Adrenal gland (tissue), 12 donors: ENCODE data around the gene CCDC185. TPM values are rescaled to one million over a fixed set of nuclear protein-coding genes. Genes with fewer than 3 reads are reported as not detected.

Experiments used
- DNase-seq, 7 donors: peaks; one replicate each; pipeline ENCODE4 v3.0.0-alpha.2; 2019 to 2020
- H3K27ac ChIP-seq, 5 donors: fragments of 200-600 bp; sonication (generic) in 4 of 5; 1 replicate in 3 of 5; 2 replicates in 2 of 5; pipeline versions ENCODE4 v1.5.1 to v1.8.0; 2016 to 2020; ENCODE audit warnings: mild to moderate bottlenecking in 1 of 5
- H3K27me3 ChIP-seq: fragments of 200-600 bp; 2 replicates; pipeline ENCODE4 v1.8.0; 2021
- H3K36me3 ChIP-seq, 2 donors: fragments of 200-600 bp; replicated peaks in 1 of 2; 1 replicate in 1 of 2; 2 replicates in 1 of 2; pipeline versions ENCODE4 v1.5.1 to v1.8.0; 2018 to 2022
- H3K4me1 ChIP-seq, 2 donors: fragments of 200-600 bp; replicated peaks in 1 of 2; 1 replicate in 1 of 2; 2 replicates in 1 of 2; pipeline versions ENCODE4 v1.5.1 to v1.8.0; 2018 to 2021
- H3K4me3 ChIP-seq, 4 donors: fragments of 200-600 bp; sonication (generic) in 3 of 4; one replicate each; pipeline ENCODE4 v1.5.1; 2016 to 2018
- H3K9me3 ChIP-seq, 3 donors: fragments of 200-600 bp; sonication (generic) in 1 of 3; replicated peaks in 1 of 3; 1 replicate in 2 of 3; 2 replicates in 1 of 3; pipeline versions ENCODE4 v1.5.1 to v1.8.0; 2016 to 2021
- POLR2A ChIP-seq, 2 donors: fragments of 450-650 bp; IDR thresholded peaks; one replicate each; pipeline ENCODE4 v1.6.1; 2017; ENCODE audit warnings: antibody characterized with exemption in 2 of 2, mild to moderate bottlenecking in 2 of 2, moderate library complexity in 1 of 2
- whole genome bisulfite sequencing, 4 donors: extraction: QIAGEN DNeasy Blood & Tissue Kit in 2 of 4; methylation state at CpG; one replicate each; pipeline versions ENCODE4 v1.1.5 to v1.1.7; 2013 to 2017; 5-methylcytosine and 5-hydroxymethylcytosine counted together
- intact Hi-C, 2 donors: fragments of 100-400 bp; cut with DNase I; formaldehyde crosslinking; loops; one replicate each; pipeline versions ENCODE4 v1.14.1 to v1.15.0; 2022 to 2023
- polyA plus RNA-seq, 3 donors: library from polyadenylated mRNA; stranded (reverse); fragments of 200-250 nt in 2 of 3; fragments of 350-450 nt in 1 of 3; fragmentation: Illumina TruSeq in 1 of 3; extraction: RNeasy Lipid Tissue Mini Kit (QIAGEN cat#74804) in 1 of 3; gene quantifications; one replicate each; pipeline ENCODE4 v1.2.3, GENCODE V29; 2013 to 2014
- total RNA-seq, 9 donors: library from RNA; depleted of rRNA in 4 of 9; stranded (reverse); fragments of >200 nt in 4 of 9; fragments of 120-200 nt in 1 of 9; fragmentation: NEBNext Ultra II Directional in 1 of 9; extraction: Animal tissue kit (Norgen Biotek cat#: 25700) in 1 of 9; gene quantifications; one replicate each; pipeline versions ENCODE4 v1.1.0 to v1.2.4, GENCODE V29; 2013 to 2023
- TF ChIP-seq, protein P1 (sequence below), 6 experiments: fragments of 450-650 bp in 4 of 6; fragments of 200-600 bp in 2 of 6; sonication (generic) in 1 of 6; IDR thresholded peaks; 1 replicate in 5 of 6; 2 replicates in 1 of 6; pipeline versions ENCODE4 v1.5.1 to v1.8.0; 2016 to 2021; ENCODE audit warnings: antibody characterized with exemption in 6 of 6, mild to moderate bottlenecking in 2 of 6, moderate library complexity in 1 of 6
- donor health status: healthy with polysubstance abuse.
- donor health status: Bipolar disorder and iron deficiency.
- donor health status: DM: yes; HTN: yes; CAD: no.
- donor health status: DM: no; HTN: no; CAD: no.
- donor health status: DM: no; HTN: no; CAD: no.
- donor health status: DM: yes; HTN: yes; CAD: no.

The CCDC185 gene
- total and polyA plus RNA-seq, 12 donors, result not detected

- DNase-seq, result no peak
- H3K27ac ChIP-seq, result no peak overlapping the region
- no peak for TF ChIP-seq POLR2A (IDR thresholded peaks at IDR 0.05)
- TF ChIP-seq, protein P1, sequence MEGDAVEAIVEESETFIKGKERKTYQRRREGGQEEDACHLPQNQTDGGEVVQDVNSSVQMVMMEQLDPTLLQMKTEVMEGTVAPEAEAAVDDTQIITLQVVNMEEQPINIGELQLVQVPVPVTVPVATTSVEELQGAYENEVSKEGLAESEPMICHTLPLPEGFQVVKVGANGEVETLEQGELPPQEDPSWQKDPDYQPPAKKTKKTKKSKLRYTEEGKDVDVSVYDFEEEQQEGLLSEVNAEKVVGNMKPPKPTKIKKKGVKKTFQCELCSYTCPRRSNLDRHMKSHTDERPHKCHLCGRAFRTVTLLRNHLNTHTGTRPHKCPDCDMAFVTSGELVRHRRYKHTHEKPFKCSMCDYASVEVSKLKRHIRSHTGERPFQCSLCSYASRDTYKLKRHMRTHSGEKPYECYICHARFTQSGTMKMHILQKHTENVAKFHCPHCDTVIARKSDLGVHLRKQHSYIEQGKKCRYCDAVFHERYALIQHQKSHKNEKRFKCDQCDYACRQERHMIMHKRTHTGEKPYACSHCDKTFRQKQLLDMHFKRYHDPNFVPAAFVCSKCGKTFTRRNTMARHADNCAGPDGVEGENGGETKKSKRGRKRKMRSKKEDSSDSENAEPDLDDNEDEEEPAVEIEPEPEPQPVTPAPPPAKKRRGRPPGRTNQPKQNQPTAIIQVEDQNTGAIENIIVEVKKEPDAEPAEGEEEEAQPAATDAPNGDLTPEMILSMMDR (IDR thresholded peaks at IDR 0.05), result no peak
- peaks cover 0 to 13% of the 10 kb centered on the region in 2 donors for H3K4me1 ChIP-seq
- intact Hi-C loops, result no loop called here
- H3K9me3 ChIP-seq, result no peaks in the 10 kb centered on the region
- H3K36me3 ChIP-seq, result no peaks in the 10 kb centered on the region
- WGBS, 4 donors, result 85 to 97% (median 91%) methylated on average over 1 of the region's 1 CpG
- no peak overlapping the region for H3K4me3 ChIP-seq
- no peaks in the 10 kb centered on the region for H3K27me3 ChIP-seq
Measured at GRCh38 chr1:223426936-223427335, 33.7 kb downstream of the CCDC185 start.

DNA sequence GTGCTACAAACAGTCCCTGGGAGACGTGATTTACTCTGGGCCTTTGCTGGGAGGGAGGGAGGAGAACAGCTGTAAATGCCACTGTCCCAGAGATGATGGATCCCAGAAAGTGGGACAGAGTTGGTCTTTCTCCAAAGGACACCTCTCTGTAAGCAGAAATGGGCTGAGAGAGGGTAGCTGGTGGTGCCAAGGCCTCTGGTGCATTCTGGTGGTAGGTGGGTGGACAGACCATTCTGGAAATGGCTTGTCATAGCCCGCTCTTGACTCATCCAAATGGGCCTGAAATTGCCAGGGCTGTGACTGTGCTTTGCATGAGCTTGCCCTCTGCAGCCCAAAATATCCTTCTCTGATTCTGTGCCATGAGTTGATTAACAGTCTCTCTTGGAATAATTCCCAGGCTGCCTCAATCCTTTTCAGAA is 36.1 kb downstream of the CCDC185 start:
- peak overlapping the region in 3 of 5 donors; percentile 47 to 82 (median 67) for H3K27ac ChIP-seq
- intact Hi-C loops, result no loop called here
- TF ChIP-seq, protein P1 (IDR thresholded peaks at IDR 0.05), result no peak
- no peak for TF ChIP-seq POLR2A (IDR thresholded peaks at IDR 0.05)
- WGBS, 4 donors, result 34 to 55% (median 44%) methylated on average over 2 of the region's 2 CpGs
- H3K4me1 ChIP-seq, result peaks cover 0 to 13% of the 10 kb centered on the region in 2 donors
- H3K4me3 ChIP-seq, result no peak overlapping the region
- H3K9me3 ChIP-seq, result no peaks in the 10 kb centered on the region
- DNase-seq, result peak; percentile 65 to 92 (median 82)
- H3K36me3 ChIP-seq, result no peaks in the 10 kb centered on the region
- no peaks in the 10 kb centered on the region for H3K27me3 ChIP-seq

- DNase-seq, result no peak
- Histone ChIP-seq H3K9me3 (no peaks in the 10 kb centered on the region), H3K27me3 (no peaks in the 10 kb centered on the region), H3K36me3 (no peaks in the 10 kb centered on the region), H3K4me1 (peaks cover 0 to 13% of the 10 kb centered on the region in 2 donors), H3K27ac (no peak overlapping the region), H3K4me3 (no peak overlapping the region)
- no peak for TF ChIP-seq POLR2A (IDR thresholded peaks at IDR 0.05)
- TF ChIP-seq, protein P1 (IDR thresholded peaks at IDR 0.05), result no peak
- WGBS, 4 donors, result 19 to 37% (median 28%) methylated on average over 1 of the region's 1 CpG
- intact Hi-C loops, result no loop called here
Measured at GRCh38 chr1:223429821-223430220, 36.6 kb downstream of the CCDC185 start.

- Histone ChIP-seq H3K9me3 (no peaks in the 10 kb centered on the region), H3K36me3 (no peaks in the 10 kb centered on the region), H3K4me3 (no peak overlapping the region), H3K4me1 (peaks cover 0 to 13% of the 10 kb centered on the region in 2 donors), H3K27me3 (no peaks in the 10 kb centered on the region), H3K27ac (no peak overlapping the region)
- no peak for DNase-seq
- 58 to 84% (median 62%) methylated on average over 1 of the region's 1 CpG for WGBS, 4 donors
- TF ChIP-seq POLR2A (IDR thresholded peaks at IDR 0.05), result no peak
- TF ChIP-seq, protein P1 (IDR thresholded peaks at IDR 0.05), result no peak
- intact Hi-C loops, result no loop called here
Measured at GRCh38 chr1:223430236-223430635, 37.0 kb downstream of the CCDC185 start.
